Activated B cell treated with CpG ODN at 0.5 μM for 24 hours (primary cell): ENCODE data around the gene OVAAL. TPM values are rescaled to one million over a fixed set of nuclear protein-coding genes. Genes with fewer than 3 reads are reported as not detected.

Experiments used
- ATAC-seq: fragments of 200-7000 bp; cut with Tn5 transposase; one replicate; pipeline ENCODE4 v1.10.0; 2021; ENCODE audit warnings: low read depth, mild to moderate bottlenecking, moderate library complexity
- CTCF ChIA-PET: fragments of 350-600 bp; sonication (Branson Sonifier 250); formaldehyde crosslinking; loops from one replicate; lab custom pipeline; 2021; ENCODE audit warnings: antibody characterized with exemption; lab: Charles Lee
- POLR2A ChIA-PET: fragments of 350-600 bp; sonication (Branson Sonifier 250); formaldehyde crosslinking; loops from one replicate; lab custom pipeline; 2021; ENCODE audit warnings: antibody characterized with exemption; lab: Charles Lee
- DNase-seq: peaks from one replicate; pipeline ENCODE4 v3.0.0; 2022
- H3K27ac Mint-ChIP-seq: one replicate; pipeline ENCODE4 v1.8.0; 2020; ENCODE audit warnings: mixed read lengths
- H3K27me3 Mint-ChIP-seq: one replicate; pipeline ENCODE4 v1.8.0; 2021; ENCODE audit warnings: mixed read lengths
- H3K36me3 Mint-ChIP-seq: one replicate; pipeline ENCODE4 v1.8.0; 2021; ENCODE audit warnings: low read depth, mixed read lengths
- H3K4me1 Mint-ChIP-seq: one replicate; pipeline ENCODE4 v1.8.0; 2021; ENCODE audit warnings: mixed read lengths
- H3K4me3 Mint-ChIP-seq: one replicate; pipeline ENCODE4 v1.8.0; 2020; ENCODE audit warnings: mild to moderate bottlenecking, mixed read lengths
- H3K9me3 Mint-ChIP-seq: one replicate; pipeline ENCODE4 v1.8.0; 2020; ENCODE audit warnings: mixed read lengths
- intact Hi-C: fragments of 100-400 bp; cut with micrococcal nuclease; formaldehyde crosslinking; loops from one replicate; pipeline ENCODE4 v1.15.1; 2024
- total RNA-seq: library from RNA; stranded (reverse); gene quantifications from 2 replicates; pipeline ENCODE4 v1.2.3, GENCODE V29; 2022
- TF ChIP-seq, protein P1 (sequence below): fragments of 200-600 bp; IDR thresholded peaks from one replicate; pipeline ENCODE4 v1.8.0; 2022; ENCODE audit warnings: antibody characterized with exemption, mild to moderate bottlenecking

Gene OVAAL
- total RNA-seq, 1 donor from 2014 or later, result not detected

DNA sequence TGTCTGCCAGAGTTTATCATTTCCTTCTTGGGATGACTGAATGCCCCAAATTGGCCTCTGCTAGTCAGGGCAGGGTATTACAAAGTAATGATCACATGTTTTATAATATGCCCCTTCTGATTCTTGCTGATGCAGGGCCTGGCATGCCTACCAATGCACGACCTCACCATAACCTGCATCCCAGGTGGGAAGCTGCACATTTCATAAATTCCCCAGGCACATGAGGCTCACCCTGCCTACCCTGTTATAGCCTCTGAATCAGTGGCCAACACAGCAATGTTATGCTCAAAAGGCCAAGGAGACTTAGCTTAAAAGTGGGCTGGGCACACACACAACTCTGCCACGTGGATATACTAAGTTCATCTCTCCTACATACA, 45.1 kb downstream of the OVAAL start:
- DNase-seq, result no peak
- ChIA-PET POLR2A (no interaction called here), CTCF (no interaction called here)
- ATAC-seq, result no peak
- H3K36me3 Mint-ChIP-seq, result no peaks in the 10 kb centered on the region
- TF ChIP-seq, protein P1, sequence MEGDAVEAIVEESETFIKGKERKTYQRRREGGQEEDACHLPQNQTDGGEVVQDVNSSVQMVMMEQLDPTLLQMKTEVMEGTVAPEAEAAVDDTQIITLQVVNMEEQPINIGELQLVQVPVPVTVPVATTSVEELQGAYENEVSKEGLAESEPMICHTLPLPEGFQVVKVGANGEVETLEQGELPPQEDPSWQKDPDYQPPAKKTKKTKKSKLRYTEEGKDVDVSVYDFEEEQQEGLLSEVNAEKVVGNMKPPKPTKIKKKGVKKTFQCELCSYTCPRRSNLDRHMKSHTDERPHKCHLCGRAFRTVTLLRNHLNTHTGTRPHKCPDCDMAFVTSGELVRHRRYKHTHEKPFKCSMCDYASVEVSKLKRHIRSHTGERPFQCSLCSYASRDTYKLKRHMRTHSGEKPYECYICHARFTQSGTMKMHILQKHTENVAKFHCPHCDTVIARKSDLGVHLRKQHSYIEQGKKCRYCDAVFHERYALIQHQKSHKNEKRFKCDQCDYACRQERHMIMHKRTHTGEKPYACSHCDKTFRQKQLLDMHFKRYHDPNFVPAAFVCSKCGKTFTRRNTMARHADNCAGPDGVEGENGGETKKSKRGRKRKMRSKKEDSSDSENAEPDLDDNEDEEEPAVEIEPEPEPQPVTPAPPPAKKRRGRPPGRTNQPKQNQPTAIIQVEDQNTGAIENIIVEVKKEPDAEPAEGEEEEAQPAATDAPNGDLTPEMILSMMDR, result no peak
- H3K4me3 Mint-ChIP-seq, result no peak overlapping the region
- intact Hi-C loops, result no loop called here
- no peaks in the 10 kb centered on the region for H3K4me1 Mint-ChIP-seq
- no peaks in the 10 kb centered on the region for H3K27me3 Mint-ChIP-seq
- H3K9me3 Mint-ChIP-seq, result no peaks in the 10 kb centered on the region
- H3K27ac Mint-ChIP-seq, result no peak overlapping the region

DNA sequence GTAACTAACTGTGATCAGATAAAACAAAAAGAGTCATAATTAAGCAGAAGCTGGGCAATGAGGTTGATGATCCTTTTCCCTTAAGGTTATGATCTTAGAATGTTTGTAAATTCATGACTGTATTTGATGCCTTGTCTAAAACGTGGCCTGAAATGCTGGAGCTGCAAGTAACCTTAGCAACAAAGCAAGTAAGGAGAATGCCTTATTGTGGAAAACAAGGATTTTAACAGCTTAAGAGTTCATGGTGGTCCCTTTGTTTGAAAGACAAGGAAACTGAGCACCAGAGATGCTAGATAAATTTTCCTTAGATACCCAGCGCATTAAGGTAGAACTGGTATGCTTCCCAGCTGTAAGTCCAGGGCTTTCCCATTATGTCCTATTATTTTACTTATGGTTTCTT, 47.4 kb downstream of the OVAAL start:
- peaks cover 3% of the 10 kb centered on the region for H3K4me1 Mint-ChIP-seq
- ChIA-PET POLR2A (no interaction called here), CTCF (no interaction called here)
- H3K36me3 Mint-ChIP-seq, result no peaks in the 10 kb centered on the region
- no peak overlapping the region for H3K27ac Mint-ChIP-seq
- no peaks in the 10 kb centered on the region for H3K27me3 Mint-ChIP-seq
- H3K4me3 Mint-ChIP-seq, result no peak overlapping the region
- TF ChIP-seq, protein P1, result no peak
- intact Hi-C loops, result no loop called here
- no peaks in the 10 kb centered on the region for H3K9me3 Mint-ChIP-seq
- DNase-seq, result no peak
- ATAC-seq, result no peak

DNA sequence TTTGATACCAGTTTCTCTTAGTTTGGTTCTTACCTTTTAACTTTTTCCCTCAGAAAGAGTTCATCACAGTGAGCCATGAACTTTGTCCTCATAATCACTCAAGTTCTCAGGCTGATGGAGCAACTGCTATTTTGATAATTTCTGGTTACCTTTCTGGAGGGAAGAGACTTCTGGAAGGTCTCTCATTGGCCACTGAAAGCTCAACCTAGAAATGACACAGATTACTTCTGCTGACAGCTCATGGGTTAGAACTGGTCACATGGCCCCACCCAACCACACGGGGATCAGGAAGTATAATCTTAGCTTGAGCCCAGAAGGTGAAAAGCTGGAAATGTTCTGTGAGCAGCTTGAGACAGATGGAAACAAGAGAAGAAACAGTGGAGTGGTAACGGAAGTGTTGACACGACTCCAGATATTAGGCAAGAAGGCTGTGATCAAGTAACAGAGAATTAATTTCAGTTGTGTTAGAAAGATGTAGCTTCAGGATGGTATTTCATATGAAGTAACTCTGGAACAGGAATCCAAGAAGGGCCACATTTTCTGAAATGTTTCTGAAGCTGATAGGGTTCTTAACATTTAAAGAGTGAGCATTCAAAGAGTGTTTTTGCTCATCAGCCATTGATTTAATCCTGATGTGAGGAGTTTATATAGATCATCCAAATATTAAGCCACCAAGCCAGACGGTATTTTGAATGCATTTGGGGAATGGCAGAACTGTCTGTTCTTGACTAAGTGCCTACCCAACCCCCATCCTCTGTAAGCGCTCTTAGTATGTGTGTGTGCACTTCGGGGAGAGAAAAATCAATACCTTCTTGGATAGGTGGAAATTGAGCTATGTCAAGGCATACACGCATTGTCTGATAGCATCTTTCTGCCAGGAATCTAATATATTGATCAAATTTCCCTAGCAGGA, 51.1 kb downstream of the OVAAL start:
- TF ChIP-seq, protein P1, result no peak
- Mint-ChIP-seq H3K27ac (no peak overlapping the region), H3K4me3 (no peak overlapping the region), H3K9me3 (no peaks in the 10 kb centered on the region), H3K27me3 (no peaks in the 10 kb centered on the region), H3K4me1 (peaks cover 9% of the 10 kb centered on the region), H3K36me3 (no peaks in the 10 kb centered on the region)
- CTCF ChIA-PET, result no interaction called here
- intact Hi-C loops, result no loop called here
- ATAC-seq, result no peak
- no peak for DNase-seq
- POLR2A ChIA-PET, result no interaction called here

DNA sequence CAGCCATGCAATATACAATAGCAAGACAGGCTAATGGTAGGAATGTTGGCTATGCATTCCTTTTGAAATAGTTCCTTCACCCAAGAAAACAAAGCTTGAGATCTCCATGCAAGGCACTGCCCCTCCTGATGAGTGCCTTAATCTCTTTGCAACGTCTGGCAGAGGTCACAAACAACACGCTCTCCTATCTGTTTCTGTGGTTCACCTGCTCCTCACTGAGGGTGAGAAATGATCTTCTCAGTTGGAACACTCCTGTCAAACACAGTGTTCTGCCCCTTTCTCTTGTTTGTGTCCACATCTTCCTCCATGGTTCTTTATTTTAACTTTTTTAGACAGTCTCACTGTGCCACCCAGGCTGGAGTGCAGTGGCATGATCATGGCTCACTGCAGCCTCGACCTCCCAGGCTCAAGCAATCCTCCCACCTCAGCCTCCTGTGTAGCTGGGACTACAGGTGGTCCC, 51.8 kb downstream of the OVAAL start:
- POLR2A ChIA-PET, result no interaction called here
- no peaks in the 10 kb centered on the region for H3K27me3 Mint-ChIP-seq

More for the DNA sequence above, 51.8 kb downstream of the OVAAL start:
- CTCF ChIA-PET, result no interaction called here
- Mint-ChIP-seq H3K36me3 (no peaks in the 10 kb centered on the region), H3K9me3 (no peaks in the 10 kb centered on the region), H3K4me3 (no peak overlapping the region), H3K4me1 (peaks cover 9% of the 10 kb centered on the region), H3K27ac (no peak overlapping the region)
- intact Hi-C loops, result no loop called here
- no peak for DNase-seq
- TF ChIP-seq, protein P1, result no peak
- ATAC-seq, result no peak
